T-helper 17 cell (primary cell): Measurements from ENCODE around the gene CRIM1. TPM values are rescaled to one million over a fixed set of nuclear protein-coding genes. Genes with fewer than 3 reads are reported as not detected.

Experiments
- ATAC-seq: fragments of 150-1000 bp; cut with Tn5 transposase; 2 replicates; pipeline ENCODE4 v1.10.0; 2021; ENCODE audit warnings: mild to moderate bottlenecking, moderate library complexity
- DNase-seq, 3 donors: peaks; one replicate each; pipeline versions ENCODE4 v3.0.0 to v3.0.0-alpha.2; 2020 to 2021
- H3K9me3 ChIP-seq: one replicate; pipeline ENCODE4 v1.7.0; 2013; ENCODE audit warnings: low read length, mild to moderate bottlenecking; ENCODE audit not compliant: control insufficient read depth, poor library complexity, severe bottlenecking
- H3K27ac Mint-ChIP-seq: one replicate; pipeline ENCODE4 v1.8.0; 2022; ENCODE audit warnings: mild to moderate bottlenecking, moderate library complexity, mixed read lengths
- H3K27me3 Mint-ChIP-seq: one replicate; pipeline ENCODE4 v1.8.0; 2022; ENCODE audit warnings: mixed read lengths
- H3K36me3 Mint-ChIP-seq: one replicate; pipeline ENCODE4 v1.8.0; 2022; ENCODE audit warnings: low read depth, mixed read lengths
- H3K4me1 Mint-ChIP-seq: one replicate; pipeline ENCODE4 v1.8.0; 2022; ENCODE audit warnings: mild to moderate bottlenecking, mixed read lengths
- H3K4me3 Mint-ChIP-seq: one replicate; pipeline ENCODE4 v1.8.0; 2022; ENCODE audit warnings: mild to moderate bottlenecking, moderate library complexity, mixed read lengths
- total RNA-seq, 4 donors: library from RNA in 2 of 4; stranded (reverse) in 2 of 4; gene quantifications; one replicate each; pipeline ENCODE4 v1.2.3 and lab custom pipeline; 2022 to 2026

The CRIM1 gene
- total RNA-seq, 2 donors from 2014 or later, result 2.2 to 2.3 TPM

DNA sequence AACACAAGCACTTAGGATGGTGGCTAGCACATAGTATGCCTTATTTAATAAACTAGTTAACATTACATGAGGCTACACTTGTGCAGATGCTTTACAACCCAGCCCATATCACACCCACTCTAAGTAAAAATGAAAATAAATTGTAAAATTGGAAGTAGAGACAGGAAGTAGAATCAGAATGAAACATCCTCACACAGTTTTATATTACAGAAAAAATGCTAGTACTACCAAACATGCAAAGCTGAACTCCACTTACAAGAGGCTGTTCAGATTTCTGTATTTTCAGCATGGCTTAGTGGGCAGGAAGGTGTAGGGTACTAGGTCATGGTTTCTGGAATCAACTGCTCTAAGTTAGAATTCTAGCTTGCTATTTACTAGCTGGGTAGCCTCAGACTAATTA is 18.2 kb upstream of the CRIM1 start:
- no peak overlapping the region for H3K27ac Mint-ChIP-seq
- no peak for ATAC-seq
- H3K4me3 Mint-ChIP-seq, result no peak overlapping the region
- H3K9me3 ChIP-seq, result no peaks in the 10 kb centered on the region
- H3K36me3 Mint-ChIP-seq, result no peaks in the 10 kb centered on the region
- DNase-seq, result no peak
- H3K27me3 Mint-ChIP-seq, result no peaks in the 10 kb centered on the region
- H3K4me1 Mint-ChIP-seq, result peaks cover 13% of the 10 kb centered on the region

DNA sequence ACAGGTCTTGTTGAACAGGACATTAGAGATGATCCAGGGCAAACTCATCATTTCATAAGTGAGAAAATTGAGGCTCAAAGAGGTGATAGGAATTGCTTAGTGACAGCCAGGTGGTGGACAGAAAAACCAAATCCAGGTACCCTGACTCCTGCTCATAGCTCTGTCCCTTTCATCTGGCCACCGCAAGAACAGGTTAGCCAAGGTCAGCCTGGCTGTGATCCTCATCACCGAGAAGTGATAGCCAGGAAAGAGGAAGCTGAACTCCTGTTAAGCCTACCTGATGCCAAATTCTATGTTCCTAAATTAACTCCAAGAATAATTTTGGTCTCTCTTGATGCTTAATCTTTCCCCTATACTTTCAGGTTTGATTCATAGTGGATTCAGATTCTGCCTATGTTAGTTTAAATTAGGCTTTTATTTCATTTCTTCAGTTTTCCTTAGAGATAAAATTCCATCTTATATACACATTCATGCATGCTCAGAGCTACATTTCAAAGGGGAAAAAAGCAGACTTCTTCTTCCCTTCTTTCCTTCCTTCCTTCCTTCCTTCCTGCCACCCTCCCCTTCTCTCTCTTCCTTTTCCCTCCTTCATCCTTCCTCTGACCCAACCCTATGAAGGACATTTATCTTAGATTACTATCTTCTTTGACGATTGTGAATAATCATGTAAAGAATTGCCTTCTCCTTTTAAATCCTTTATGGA is 17.3 kb upstream of the CRIM1 start:
- Mint-ChIP-seq H3K36me3 (no peaks in the 10 kb centered on the region), H3K4me1 (peaks cover 12% of the 10 kb centered on the region), H3K27ac (no peak overlapping the region), H3K27me3 (no peaks in the 10 kb centered on the region), H3K4me3 (no peak overlapping the region)
- ATAC-seq (no peak), DNase-seq (no peak)
- no peaks in the 10 kb centered on the region for H3K9me3 ChIP-seq

DNA sequence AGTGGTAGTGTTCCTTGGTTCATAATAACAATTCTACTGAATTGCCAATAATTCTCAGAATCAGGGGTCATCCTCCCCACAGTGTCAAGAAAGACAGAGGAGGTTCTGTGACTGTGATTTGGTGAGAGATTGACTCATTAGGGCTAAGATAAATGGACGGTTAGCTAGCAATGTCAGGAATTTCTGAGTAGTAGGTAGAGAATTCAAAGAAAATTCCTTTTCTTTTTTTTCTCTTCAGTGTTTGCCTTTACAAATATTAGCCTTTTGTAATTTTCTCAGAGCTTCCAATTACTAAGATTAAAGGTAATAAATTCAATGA is 16.8 kb upstream of the CRIM1 start:
- DNase-seq (no peak), ATAC-seq (no peak)
- Mint-ChIP-seq H3K27ac (no peak overlapping the region), H3K27me3 (no peaks in the 10 kb centered on the region), H3K4me1 (peaks cover 7% of the 10 kb centered on the region), H3K4me3 (no peak overlapping the region), H3K36me3 (no peaks in the 10 kb centered on the region)
- no peaks in the 10 kb centered on the region for H3K9me3 ChIP-seq

- Mint-ChIP-seq H3K27ac (no peak overlapping the region), H3K4me3 (no peak overlapping the region), H3K4me1 (peaks cover 7% of the 10 kb centered on the region), H3K27me3 (no peaks in the 10 kb centered on the region), H3K36me3 (no peaks in the 10 kb centered on the region)
- no peak for DNase-seq
- ATAC-seq, result no peak
- no peaks in the 10 kb centered on the region for H3K9me3 ChIP-seq
These were observed 15.9 kb upstream of the CRIM1 start for GRCh38 chr2:36339607-36340218.

GRCh38 chr2:36343606-36344005 is 12.0 kb upstream of the CRIM1 start:
- H3K4me1 Mint-ChIP-seq, result peaks cover under 1% of the 10 kb centered on the region
- H3K27ac Mint-ChIP-seq, result no peak overlapping the region
- peaks cover 19% of the 10 kb centered on the region for H3K27me3 Mint-ChIP-seq
- no peak for ATAC-seq
- H3K9me3 ChIP-seq, result no peaks in the 10 kb centered on the region
- no peak for DNase-seq
- no peak overlapping the region for H3K4me3 Mint-ChIP-seq
- H3K36me3 Mint-ChIP-seq, result no peaks in the 10 kb centered on the region

GRCh38 chr2:36348721-36349120 is 6.9 kb upstream of the CRIM1 start:
- no peak for ATAC-seq
- no peaks in the 10 kb centered on the region for H3K9me3 ChIP-seq
- peaks cover 21% of the 10 kb centered on the region for H3K27me3 Mint-ChIP-seq
- H3K4me3 Mint-ChIP-seq, result no peak overlapping the region
- no peak overlapping the region for H3K27ac Mint-ChIP-seq
- no peaks in the 10 kb centered on the region for H3K36me3 Mint-ChIP-seq
- H3K4me1 Mint-ChIP-seq, result peaks cover 13% of the 10 kb centered on the region
- DNase-seq, result no peak

DNA sequence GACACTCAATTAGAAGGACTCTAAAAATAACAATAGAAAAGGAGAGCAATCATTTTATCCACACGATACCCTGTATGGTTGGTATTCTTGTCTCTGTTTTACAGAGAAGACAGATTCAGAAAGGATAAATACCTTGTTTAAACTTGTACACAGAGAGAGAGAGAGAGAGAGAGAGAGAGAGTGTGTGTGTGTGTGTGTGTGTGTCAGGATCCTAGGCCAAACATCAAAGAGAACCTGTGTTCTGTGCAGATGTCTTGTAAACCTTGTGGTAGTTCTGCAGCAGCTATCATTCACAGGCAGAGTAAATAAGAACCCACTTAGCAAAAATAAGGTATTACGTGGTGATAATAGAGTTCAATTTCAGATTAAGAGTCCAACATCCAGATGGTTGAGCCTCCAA is 4.3 kb upstream of the CRIM1 start:
- H3K27ac Mint-ChIP-seq, result no peak overlapping the region
- ATAC-seq, result no peak
- peak overlapping the region; percentile 21 for H3K4me3 Mint-ChIP-seq
- H3K36me3 Mint-ChIP-seq, result no peaks in the 10 kb centered on the region
- peaks cover 14% of the 10 kb centered on the region for H3K27me3 Mint-ChIP-seq
- H3K4me1 Mint-ChIP-seq, result peaks cover 15% of the 10 kb centered on the region
- H3K9me3 ChIP-seq, result no peaks in the 10 kb centered on the region
- no peak for DNase-seq

DNA sequence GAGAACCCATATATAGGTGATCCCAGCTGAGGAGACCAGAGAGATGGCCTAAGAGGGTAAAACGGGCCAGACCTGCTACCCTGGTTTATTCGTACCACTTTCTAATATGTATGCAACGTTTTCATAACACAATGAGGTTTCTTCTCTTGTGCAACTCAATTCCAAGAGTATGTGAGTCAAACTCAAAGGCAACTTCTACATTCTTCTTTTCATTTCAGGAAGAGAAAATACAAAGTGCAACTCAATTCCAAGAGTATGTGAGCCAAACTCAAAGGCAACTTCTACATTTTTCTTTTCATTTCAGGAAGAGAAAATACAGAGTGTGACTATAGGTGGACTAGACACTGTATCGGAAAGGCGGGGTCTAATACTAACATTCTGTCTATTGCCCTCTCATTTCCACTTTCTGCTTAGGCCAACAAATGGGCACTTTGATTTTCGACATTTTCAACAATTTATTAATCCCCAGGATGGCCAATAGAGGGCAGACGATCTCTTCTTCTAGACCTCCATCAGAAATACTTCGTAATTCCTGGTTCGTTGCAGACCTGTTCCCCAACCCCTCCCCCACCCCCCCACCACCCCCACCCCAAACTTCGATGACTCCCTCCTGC is 3.7 kb upstream of the CRIM1 start:
- no peaks in the 10 kb centered on the region for H3K9me3 ChIP-seq
- H3K27me3 Mint-ChIP-seq, result peaks cover 11% of the 10 kb centered on the region
- peaks cover 15% of the 10 kb centered on the region for H3K4me1 Mint-ChIP-seq
- H3K36me3 Mint-ChIP-seq, result no peaks in the 10 kb centered on the region
- no peak overlapping the region for H3K4me3 Mint-ChIP-seq
- H3K27ac Mint-ChIP-seq, result no peak overlapping the region
- DNase-seq (no peak), ATAC-seq (peak; percentile 34)

DNA sequence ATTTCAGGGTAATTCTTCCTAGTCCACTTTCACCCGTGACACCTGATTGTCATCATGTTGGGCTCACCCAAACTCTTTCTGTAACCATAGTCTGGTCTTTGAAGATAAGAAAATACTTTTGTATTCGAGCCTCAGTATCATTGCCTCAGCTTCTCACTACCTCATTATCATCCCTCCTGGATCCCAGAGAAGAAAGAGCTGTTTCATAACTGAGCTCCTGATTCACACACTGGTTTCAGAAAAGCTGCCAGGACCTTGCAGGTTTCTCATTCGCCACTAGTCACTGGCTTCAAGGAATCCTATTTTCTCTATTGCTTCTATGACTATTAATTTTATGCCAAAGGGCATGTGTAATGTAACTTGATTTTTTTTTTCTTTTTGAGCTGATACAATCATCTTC is 2.9 kb upstream of the CRIM1 start:
- Mint-ChIP-seq H3K36me3 (no peaks in the 10 kb centered on the region), H3K4me3 (no peak overlapping the region), H3K4me1 (peaks cover 24% of the 10 kb centered on the region), H3K27ac (no peak overlapping the region), H3K27me3 (peaks cover 18% of the 10 kb centered on the region)
- ATAC-seq (no peak), DNase-seq (no peak)
- no peaks in the 10 kb centered on the region for H3K9me3 ChIP-seq

GRCh38 chr2:36354811-36355150 is 797 bp upstream of the CRIM1 start:
- Mint-ChIP-seq H3K27ac (peak overlapping the region; percentile 41), H3K27me3 (peaks cover 30% of the 10 kb centered on the region), H3K4me3 (peak overlapping the region; percentile 87), H3K4me1 (peaks cover 28% of the 10 kb centered on the region), H3K36me3 (no peaks in the 10 kb centered on the region)
- DNase-seq (no peak), ATAC-seq (no peak)
- no peaks in the 10 kb centered on the region for H3K9me3 ChIP-seq

- Mint-ChIP-seq H3K4me1 (peaks cover 27% of the 10 kb centered on the region), H3K27me3 (peaks cover 40% of the 10 kb centered on the region), H3K27ac (no peak overlapping the region), H3K36me3 (no peaks in the 10 kb centered on the region), H3K4me3 (peak overlapping the region; percentile 93)
- DNase-seq, result peak in 2 of 3 donors; percentile 8 to 27
- peak; percentile 45 for ATAC-seq
- no peaks in the 10 kb centered on the region for H3K9me3 ChIP-seq
These were observed 316 bp downstream of the CRIM1 start for GRCh38 chr2:36355890-36356297.

DNA sequence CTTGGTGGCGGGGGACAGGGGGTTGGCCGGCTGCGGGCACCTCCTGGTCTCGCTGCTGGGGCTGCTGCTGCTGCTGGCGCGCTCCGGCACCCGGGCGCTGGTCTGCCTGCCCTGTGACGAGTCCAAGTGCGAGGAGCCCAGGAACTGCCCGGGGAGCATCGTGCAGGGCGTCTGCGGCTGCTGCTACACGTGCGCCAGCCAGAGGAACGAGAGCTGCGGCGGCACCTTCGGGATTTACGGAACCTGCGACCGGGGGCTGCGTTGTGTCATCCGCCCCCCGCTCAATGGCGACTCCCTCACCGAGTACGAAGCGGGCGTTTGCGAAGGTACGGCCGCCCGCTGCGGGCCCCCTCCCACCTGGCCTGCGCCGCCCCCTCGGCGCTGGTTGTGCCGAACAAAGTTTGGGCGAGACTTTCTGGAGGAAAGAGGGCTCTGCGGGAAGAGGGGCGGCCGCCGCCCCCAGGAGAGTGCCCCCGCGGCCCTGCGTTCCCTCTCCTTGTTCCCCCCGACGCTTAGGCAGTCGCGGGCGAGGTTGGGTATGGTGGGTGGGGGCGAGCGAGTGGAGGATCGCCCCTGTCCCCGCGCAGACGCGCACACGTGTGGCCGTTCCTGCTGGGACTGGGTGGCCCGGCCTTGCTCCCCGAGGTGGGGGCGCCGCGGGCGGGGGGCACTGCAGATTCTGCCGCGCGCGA is 866 bp downstream of the CRIM1 start:
- H3K27me3 Mint-ChIP-seq, result peaks cover 45% of the 10 kb centered on the region
- peak overlapping the region; percentile 93 for H3K4me3 Mint-ChIP-seq
- H3K9me3 ChIP-seq, result no peaks in the 10 kb centered on the region
- H3K27ac Mint-ChIP-seq, result no peak overlapping the region
- ATAC-seq (peak; percentile 36), DNase-seq (peak in 2 of 3 donors; percentile 6 to 9)
- H3K4me1 Mint-ChIP-seq, result peaks cover 23% of the 10 kb centered on the region
- peaks cover 3% of the 10 kb centered on the region for H3K36me3 Mint-ChIP-seq

- Mint-ChIP-seq H3K4me3 (peak overlapping the region; percentile 93), H3K27ac (peak overlapping the region; percentile 74), H3K27me3 (peaks cover 50% of the 10 kb centered on the region), H3K36me3 (peaks cover 3% of the 10 kb centered on the region), H3K4me1 (peaks cover 23% of the 10 kb centered on the region)
- ATAC-seq, result peak; percentile 34
- H3K9me3 ChIP-seq, result no peaks in the 10 kb centered on the region
- no peak for DNase-seq
These were observed 1.6 kb downstream of the CRIM1 start for GRCh38 chr2:36356990-36357846.
